ENCODE results near the gene ZNF883.

ZNF883 gene

DNA sequence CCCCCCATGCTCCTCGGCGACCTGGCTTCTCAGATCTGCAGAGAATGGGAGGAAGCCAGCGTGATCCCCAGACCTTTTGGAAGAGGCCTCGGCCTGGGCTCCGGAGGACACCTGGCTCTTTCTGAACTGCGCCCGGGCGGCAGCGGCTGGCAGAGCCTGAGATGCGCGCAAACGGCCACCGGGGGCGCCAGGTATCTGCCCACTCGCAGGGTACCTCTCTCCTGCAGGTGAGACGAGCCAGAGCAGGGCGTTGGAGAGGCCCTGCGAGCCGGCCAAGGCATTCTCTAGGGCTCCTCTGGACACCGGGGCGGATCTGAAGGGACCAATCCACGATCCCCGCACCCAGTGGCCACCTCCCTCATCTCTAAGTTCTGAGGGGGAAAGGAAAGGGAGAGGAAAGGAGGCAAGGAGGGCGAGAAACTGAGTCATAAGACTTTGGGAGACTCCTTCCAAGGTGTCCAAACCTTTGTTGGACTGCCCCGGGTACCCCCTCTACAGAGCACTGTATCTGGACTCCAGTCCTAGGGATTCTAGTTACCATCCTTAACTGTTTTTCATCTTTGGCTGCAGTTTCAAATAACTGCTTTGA is 66.3 kb downstream of the ZNF883 start:
- peaks cover 3 to 25% (median 21%) of the 10 kb centered on the region in 3 donors for H3K9me3 ChIP-seq
- no peaks in the 10 kb centered on the region for H3K36me3 ChIP-seq
- peaks cover 0 to 7% of the 10 kb centered on the region in 2 donors for H3K27me3 ChIP-seq
- intact Hi-C loops (cut with DNase I; ENCODE audit: low total_unique reads), result no loop called here
- TF ChIP-seq, protein P1, sequence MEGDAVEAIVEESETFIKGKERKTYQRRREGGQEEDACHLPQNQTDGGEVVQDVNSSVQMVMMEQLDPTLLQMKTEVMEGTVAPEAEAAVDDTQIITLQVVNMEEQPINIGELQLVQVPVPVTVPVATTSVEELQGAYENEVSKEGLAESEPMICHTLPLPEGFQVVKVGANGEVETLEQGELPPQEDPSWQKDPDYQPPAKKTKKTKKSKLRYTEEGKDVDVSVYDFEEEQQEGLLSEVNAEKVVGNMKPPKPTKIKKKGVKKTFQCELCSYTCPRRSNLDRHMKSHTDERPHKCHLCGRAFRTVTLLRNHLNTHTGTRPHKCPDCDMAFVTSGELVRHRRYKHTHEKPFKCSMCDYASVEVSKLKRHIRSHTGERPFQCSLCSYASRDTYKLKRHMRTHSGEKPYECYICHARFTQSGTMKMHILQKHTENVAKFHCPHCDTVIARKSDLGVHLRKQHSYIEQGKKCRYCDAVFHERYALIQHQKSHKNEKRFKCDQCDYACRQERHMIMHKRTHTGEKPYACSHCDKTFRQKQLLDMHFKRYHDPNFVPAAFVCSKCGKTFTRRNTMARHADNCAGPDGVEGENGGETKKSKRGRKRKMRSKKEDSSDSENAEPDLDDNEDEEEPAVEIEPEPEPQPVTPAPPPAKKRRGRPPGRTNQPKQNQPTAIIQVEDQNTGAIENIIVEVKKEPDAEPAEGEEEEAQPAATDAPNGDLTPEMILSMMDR (IDR thresholded peaks at IDR 0.05), result no peak
- DNase-seq, result no peak
- no peak overlapping the region for H3K4me3 ChIP-seq
- no peak overlapping the region for H3K27ac ChIP-seq
- H3K4me1 ChIP-seq, result no peaks in the 10 kb centered on the region

DNA sequence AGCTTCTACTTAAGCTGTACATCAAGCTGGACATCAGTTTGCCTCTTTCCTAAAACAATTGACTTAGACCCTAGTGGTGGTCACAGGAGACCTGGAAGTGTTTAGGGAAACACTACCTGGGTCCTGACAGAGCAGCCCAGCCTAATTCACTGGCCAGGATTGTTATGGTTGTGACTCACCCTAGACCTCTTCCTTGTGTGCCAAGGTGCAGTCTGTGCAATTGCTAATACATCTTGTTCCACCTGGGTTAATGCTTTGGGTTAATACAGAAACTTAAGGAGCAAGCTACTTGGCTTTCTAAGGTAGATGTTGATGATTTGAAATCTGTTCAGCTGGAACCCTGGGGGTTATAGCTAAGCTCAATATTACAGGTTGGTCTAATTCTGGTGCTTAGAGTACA is 72.6 kb downstream of the ZNF883 start:
- TF ChIP-seq, protein P1 (IDR thresholded peaks at IDR 0.05), result no peak
- no peaks in the 10 kb centered on the region for H3K36me3 ChIP-seq
- DNase-seq, result no peak
- no peak overlapping the region for H3K27ac ChIP-seq
- intact Hi-C loops (cut with DNase I; ENCODE audit: low total_unique reads), result loop anchor here (10.0 kb wide), 1 partner anchor 155 kb away; no protein-coding TSS in a partner anchor
- H3K9me3 ChIP-seq, result no peaks in the 10 kb centered on the region
- peaks cover 0 to 7% of the 10 kb centered on the region in 2 donors for H3K27me3 ChIP-seq
- no peak overlapping the region for H3K4me3 ChIP-seq
- H3K4me1 ChIP-seq, result no peaks in the 10 kb centered on the region

DNA sequence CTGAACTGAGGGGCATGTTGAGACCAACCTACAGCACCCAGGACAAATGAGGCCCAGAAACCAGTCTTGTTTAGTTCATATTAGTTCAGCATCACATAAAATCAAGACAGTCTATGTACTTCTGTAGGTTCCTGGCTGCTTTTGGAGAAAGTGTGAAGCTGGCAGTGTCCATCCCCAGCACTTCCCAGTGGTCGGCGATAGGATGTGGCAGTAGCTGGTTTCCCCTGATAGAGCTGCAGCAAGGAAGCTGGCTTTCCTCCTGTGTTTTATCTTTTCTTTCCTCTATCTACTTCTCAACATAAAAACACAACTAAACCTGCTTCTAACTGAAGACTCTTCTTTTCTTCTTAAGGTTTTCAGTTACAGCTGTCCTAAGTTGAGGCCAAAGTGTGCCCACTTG is 78.3 kb downstream of the ZNF883 start:
- intact Hi-C loops (cut with DNase I; ENCODE audit: low total_unique reads), result loop anchor here (10.0 kb wide), 1 partner anchor 161 kb away; no protein-coding TSS in a partner anchor
- no peak for DNase-seq
- Histone ChIP-seq H3K27ac (no peak overlapping the region), H3K4me1 (peaks cover 0 to 14% (median 0%) of the 10 kb centered on the region in 4 donors), H3K4me3 (no peak overlapping the region), H3K36me3 (no peaks in the 10 kb centered on the region), H3K9me3 (no peaks in the 10 kb centered on the region), H3K27me3 (peaks cover 0 to 7% of the 10 kb centered on the region in 2 donors)
- TF ChIP-seq, protein P1 (IDR thresholded peaks at IDR 0.05), result no peak

DNA sequence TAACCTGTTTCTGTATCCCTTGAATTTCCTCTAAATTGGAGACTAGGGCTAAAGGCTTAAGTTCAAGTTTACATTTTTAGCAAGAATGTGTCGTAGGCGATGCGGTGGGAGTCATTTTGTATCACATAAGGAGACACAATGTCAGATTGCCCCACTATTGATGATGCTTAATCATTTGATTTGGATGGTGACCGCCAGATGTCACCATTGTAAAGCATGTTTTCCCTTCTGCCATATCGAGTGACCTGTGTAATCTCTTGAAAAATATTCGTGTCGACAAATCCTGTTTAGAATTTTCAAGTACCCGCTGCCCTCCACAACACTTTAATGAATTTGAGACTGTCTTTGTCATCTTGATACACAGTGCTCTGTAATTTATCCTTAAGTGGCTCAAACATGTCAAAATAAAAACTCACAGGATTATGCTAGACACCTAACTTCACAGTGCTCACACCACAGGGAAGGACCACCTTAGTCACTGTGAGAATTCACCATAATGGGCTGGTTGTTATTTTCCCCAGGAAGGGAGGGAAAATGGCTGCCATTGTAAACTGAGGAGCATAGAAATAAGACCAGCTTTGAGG is 86.8 kb downstream of the ZNF883 start:
- peaks cover 0 to 7% of the 10 kb centered on the region in 2 donors for H3K27me3 ChIP-seq
- H3K36me3 ChIP-seq, result no peaks in the 10 kb centered on the region
- TF ChIP-seq, protein P1 (IDR thresholded peaks at IDR 0.05), result peak; percentile 39 to 58
- intact Hi-C loops (cut with DNase I; ENCODE audit: low total_unique reads), result no loop called here
- DNase-seq, result no peak
- H3K4me1 ChIP-seq, result no peaks in the 10 kb centered on the region
- no peak overlapping the region for H3K27ac ChIP-seq
- no peaks in the 10 kb centered on the region for H3K9me3 ChIP-seq
- H3K4me3 ChIP-seq, result no peak overlapping the region

DNA sequence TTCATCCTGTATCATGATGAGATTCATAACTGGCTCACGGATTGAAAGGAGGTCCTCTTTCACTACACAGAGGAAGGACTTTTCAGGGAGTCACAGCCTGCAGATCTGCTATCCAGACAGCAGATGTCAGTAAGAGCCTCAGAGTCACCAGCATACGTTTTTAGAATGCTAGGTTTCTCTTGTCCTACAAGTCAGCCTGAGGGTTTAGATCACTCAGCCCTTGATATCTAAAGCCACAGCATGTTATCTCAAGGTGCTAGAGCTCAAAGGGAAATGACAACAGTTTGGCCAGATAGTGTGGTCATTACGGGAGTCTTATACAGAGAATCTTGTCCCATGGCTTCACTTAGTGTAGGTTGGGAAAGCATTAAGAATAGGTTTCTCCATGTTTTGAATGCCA is 90.4 kb downstream of the ZNF883 start:
- no peaks in the 10 kb centered on the region for H3K36me3 ChIP-seq
- TF ChIP-seq, protein P1 (IDR thresholded peaks at IDR 0.05), result peak; percentile 37 to 43
- H3K4me1 ChIP-seq, result no peaks in the 10 kb centered on the region
- no peak for DNase-seq
- H3K27ac ChIP-seq, result no peak overlapping the region
- H3K4me3 ChIP-seq, result no peak overlapping the region
- H3K27me3 ChIP-seq, result no peaks in the 10 kb centered on the region
- no peaks in the 10 kb centered on the region for H3K9me3 ChIP-seq
- intact Hi-C loops (cut with DNase I; ENCODE audit: low total_unique reads), result no loop called here
